Tibial artery (tissue), 4 donors: ENCODE results near the gene NPAS3.

ENCODE experiments used
- DNase-seq, 2 donors: peaks; one replicate each; pipeline ENCODE4 v3.0.0-alpha.2; 2019
- H3K27ac ChIP-seq, 2 donors: fragments of 200-600 bp; sonication (generic) in 1 of 2; 1 replicate in 1 of 2; 2 replicates in 1 of 2; pipeline ENCODE4 v1.5.1; 2018 to 2019; ENCODE audit warnings: mild to moderate bottlenecking in 1 of 2
- H3K27me3 ChIP-seq, 2 donors: fragments of 200-600 bp; sonication (generic) in 1 of 2; one replicate each; pipeline versions ENCODE4 v1.5.1 to v1.6.0; 2016 to 2019
- H3K36me3 ChIP-seq, 3 donors: fragments of 200-600 bp; sonication (generic) in 2 of 3; one replicate each; pipeline ENCODE4 v1.5.1; 2016 to 2019; ENCODE audit warnings: mild to moderate bottlenecking in 2 of 3
- H3K4me1 ChIP-seq, 4 donors: fragments of 200-600 bp; sonication (generic) in 2 of 4; 1 replicate in 3 of 4; 2 replicates in 1 of 4; pipeline ENCODE4 v1.5.1; 2016 to 2019
- H3K4me3 ChIP-seq, 2 donors: fragments of 200-600 bp; sonication (generic) in 1 of 2; 1 replicate in 1 of 2; 2 replicates in 1 of 2; pipeline ENCODE4 v1.5.1; 2018 to 2019; ENCODE audit warnings: mild to moderate bottlenecking in 2 of 2
- H3K9me3 ChIP-seq, 3 donors: fragments of 200-600 bp; sonication (generic) in 1 of 3; one replicate each; pipeline ENCODE4 v1.5.1; 2016 to 2019
- CTCF ChIP-seq, 2 experiments: fragments of 200-600 bp in 1 of 2; fragments of 450-650 bp in 1 of 2; IDR thresholded peaks; one replicate each; pipeline ENCODE4 v1.5.1; 2017 to 2019; ENCODE audit warnings: antibody characterized with exemption in 2 of 2, mild to moderate bottlenecking in 1 of 2, moderate library complexity in 1 of 2
- intact Hi-C: fragments of 100-400 bp; cut with DNase I; formaldehyde crosslinking; loops from one replicate; pipeline ENCODE4 v1.15.0; 2023; ENCODE audit warnings: low total_unique reads

Gene NPAS3

GRCh38 chr14:33285902-33286700 lies 347.4 kb downstream of the NPAS3 start:
- no peaks in the 10 kb centered on the region for H3K36me3 ChIP-seq
- no peaks in the 10 kb centered on the region for H3K4me1 ChIP-seq
- H3K9me3 ChIP-seq, result no peaks in the 10 kb centered on the region
- intact Hi-C loops, result no loop called here
- DNase-seq, result no peak
- no peak overlapping the region for H3K4me3 ChIP-seq
- H3K27me3 ChIP-seq, result no peaks in the 10 kb centered on the region
- no peak overlapping the region for H3K27ac ChIP-seq
- TF ChIP-seq CTCF (IDR thresholded peaks at IDR 0.05), result no peak

GRCh38 chr14:33287189-33287588 lies 348.5 kb downstream of the NPAS3 start:
- H3K9me3 ChIP-seq, result no peaks in the 10 kb centered on the region
- H3K36me3 ChIP-seq, result no peaks in the 10 kb centered on the region
- H3K4me3 ChIP-seq, result no peak overlapping the region
- TF ChIP-seq CTCF (IDR thresholded peaks at IDR 0.05), result no peak
- H3K27ac ChIP-seq, result no peak overlapping the region
- H3K27me3 ChIP-seq, result no peaks in the 10 kb centered on the region
- no peak for DNase-seq
- intact Hi-C loops, result no loop called here
- no peaks in the 10 kb centered on the region for H3K4me1 ChIP-seq

- intact Hi-C loops, result no loop called here
- Histone ChIP-seq H3K27me3 (no peaks in the 10 kb centered on the region), H3K36me3 (no peaks in the 10 kb centered on the region), H3K27ac (no peak overlapping the region), H3K9me3 (no peaks in the 10 kb centered on the region), H3K4me1 (no peaks in the 10 kb centered on the region), H3K4me3 (no peak overlapping the region)
- no peak for TF ChIP-seq CTCF (IDR thresholded peaks at IDR 0.05)
- no peak for DNase-seq
Observed at GRCh38 chr14:33290641-33291040, 352.0 kb downstream of the NPAS3 start.

- DNase-seq, result no peak
- no peak for TF ChIP-seq CTCF (IDR thresholded peaks at IDR 0.05)
- Histone ChIP-seq H3K4me3 (no peak overlapping the region), H3K4me1 (no peaks in the 10 kb centered on the region), H3K27me3 (no peaks in the 10 kb centered on the region), H3K36me3 (no peaks in the 10 kb centered on the region), H3K9me3 (no peaks in the 10 kb centered on the region), H3K27ac (no peak overlapping the region)
- intact Hi-C loops, result no loop called here
Observed at GRCh38 chr14:33291529-33292104, 352.9 kb downstream of the NPAS3 start.

- no peaks in the 10 kb centered on the region for H3K9me3 ChIP-seq
- no peak overlapping the region for H3K27ac ChIP-seq
- intact Hi-C loops, result no loop called here
- H3K27me3 ChIP-seq, result no peaks in the 10 kb centered on the region
- no peak overlapping the region for H3K4me3 ChIP-seq
- DNase-seq, result no peak
- H3K36me3 ChIP-seq, result no peaks in the 10 kb centered on the region
- no peak for TF ChIP-seq CTCF (IDR thresholded peaks at IDR 0.05)
- H3K4me1 ChIP-seq, result no peaks in the 10 kb centered on the region
Observed at GRCh38 chr14:33294419-33294818, 355.7 kb downstream of the NPAS3 start.
